DMS 273 treated with DMSO at 0.1 percent for 48 hours (cell line): ENCODE results near the gene CYB561D1.

ENCODE experiments used
- DNase-seq: peaks from one replicate; lab custom pipeline; 2025; lab: John Stamatoyannopoulos, UW

CYB561D1 gene

DNA sequence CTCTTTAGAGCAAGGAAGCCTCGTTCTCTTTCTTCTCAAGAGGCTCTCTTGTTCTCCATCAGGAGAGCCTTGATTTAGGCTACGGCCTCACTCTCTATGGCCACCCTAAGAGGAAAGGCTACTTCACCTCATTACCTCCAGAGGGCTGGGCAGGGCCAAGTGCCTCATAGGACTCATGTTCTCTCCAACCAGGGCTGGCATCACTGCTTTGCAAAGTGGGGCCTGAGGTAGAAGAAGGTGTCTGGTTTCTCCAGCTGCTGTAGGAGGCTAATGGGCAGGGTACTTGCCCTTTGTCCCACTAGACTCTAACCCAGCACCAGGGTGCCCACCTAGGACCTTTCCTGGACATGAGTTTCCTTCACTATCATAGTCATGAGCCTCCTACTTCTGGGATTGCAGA is 12.2 kb upstream of the CYB561D1 start:
- no peak for DNase-seq

DNA sequence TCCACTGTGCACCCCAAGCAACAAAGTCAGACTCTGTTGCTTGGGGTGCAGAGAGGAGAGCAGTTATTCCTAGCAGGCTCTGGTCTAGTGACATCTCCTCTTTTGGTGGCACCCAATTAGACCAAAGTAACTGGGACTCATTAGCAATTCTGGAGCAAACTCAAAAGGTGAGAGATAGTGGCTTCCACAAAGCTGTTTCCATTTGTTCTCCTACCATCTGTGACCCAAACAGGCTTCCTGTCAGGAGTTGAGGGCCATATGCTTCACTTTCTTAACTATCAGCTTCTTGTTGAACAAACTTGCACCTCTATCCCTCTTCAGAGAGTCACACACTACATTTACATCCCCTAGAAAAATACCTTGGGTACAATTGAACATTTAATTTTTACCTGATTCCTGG is 11.7 kb upstream of the CYB561D1 start:
- peak; percentile 32 for DNase-seq

DNA sequence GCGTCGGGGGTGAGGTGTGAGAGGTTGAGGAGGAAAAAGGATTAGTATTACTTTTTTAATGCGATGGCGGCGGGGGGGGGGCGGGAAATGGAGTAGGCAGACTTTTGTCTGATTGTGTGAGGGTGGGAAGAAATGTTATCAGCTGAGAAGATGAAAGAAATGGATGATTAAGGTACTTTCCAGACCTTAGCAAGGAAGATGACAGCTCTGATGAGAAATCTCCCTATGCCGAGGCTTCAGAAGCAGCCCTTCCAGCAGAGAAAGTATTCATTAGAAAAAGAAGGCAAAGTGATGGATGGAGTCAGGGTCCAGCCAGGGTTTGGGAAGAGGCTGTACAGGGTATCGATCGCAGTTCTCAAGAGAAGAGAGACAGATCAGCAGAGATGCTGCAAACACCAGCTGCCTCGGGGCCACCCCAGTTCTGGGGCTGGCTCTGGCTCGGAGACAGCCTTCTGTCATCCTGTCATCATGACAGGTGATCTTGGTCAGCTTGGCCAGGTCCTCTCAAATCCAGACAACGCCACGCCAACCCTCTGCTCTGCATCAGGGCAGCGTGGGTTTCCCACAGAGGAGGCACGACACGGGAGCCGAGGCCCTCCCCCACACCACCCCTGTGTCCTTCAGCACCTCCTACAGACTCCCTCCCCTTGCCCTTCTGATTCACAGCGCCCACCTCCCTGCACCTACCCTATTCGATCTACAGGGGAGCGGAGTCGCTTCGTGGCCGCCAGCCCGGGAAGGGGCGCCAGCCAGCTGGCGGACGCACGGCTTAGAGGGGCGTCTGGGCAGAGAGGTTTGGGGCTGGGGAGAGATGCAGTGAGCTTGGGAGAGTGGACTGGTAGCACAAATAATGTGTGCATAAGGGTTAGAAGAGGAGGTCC is 10.9 kb upstream of the CYB561D1 start:
- no peak for DNase-seq

GRCh38 chr1:109483672-109484518 is 10.0 kb upstream of the CYB561D1 start, which contains the start of gene ATXN7L2:
ATXN7L2 (plus strand) TSS chr1:109483905; CDS start chr1:109483954, 49 bp downstream.
- DNase-seq: peak; percentile 85

GRCh38 chr1:109484519-109484975 is 9.3 kb upstream of the CYB561D1 start:
- no peak for DNase-seq

- DNase-seq: no peak
Measured at GRCh38 chr1:109485001-109485400, 8.9 kb upstream of the CYB561D1 start.

GRCh38 chr1:109487261-109487660 is 6.6 kb upstream of the CYB561D1 start:
- DNase-seq: no peak

GRCh38 chr1:109488201-109488600 is 5.7 kb upstream of the CYB561D1 start:
- DNase-seq: no peak

DNA sequence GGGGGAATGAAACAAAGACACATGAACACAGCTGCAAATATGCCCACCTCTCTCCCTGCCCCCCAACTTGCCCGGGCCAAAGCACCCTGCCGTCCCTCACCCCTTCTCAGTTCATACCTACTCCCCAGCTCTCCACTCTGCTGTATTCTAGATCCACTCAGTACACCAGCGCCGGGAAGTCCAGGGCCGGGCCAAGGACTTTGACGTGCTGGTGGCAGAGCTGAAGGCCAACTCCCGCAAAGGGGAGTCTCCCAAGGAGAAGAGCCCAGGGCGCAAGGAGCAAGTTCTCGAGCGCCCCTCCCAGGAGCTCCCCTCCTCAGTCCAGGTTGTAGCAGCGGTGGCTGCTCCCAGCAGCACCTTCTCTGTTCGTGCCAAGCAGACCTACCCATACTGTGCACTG is 5.2 kb upstream of the CYB561D1 start:
- no peak for DNase-seq

- peak; percentile 26 for DNase-seq
Measured at GRCh38 chr1:109490029-109490933, 3.6 kb upstream of the CYB561D1 start.

GRCh38 chr1:109490934-109491302 is 3.0 kb upstream of the CYB561D1 start:
- DNase-seq: no peak

DNA sequence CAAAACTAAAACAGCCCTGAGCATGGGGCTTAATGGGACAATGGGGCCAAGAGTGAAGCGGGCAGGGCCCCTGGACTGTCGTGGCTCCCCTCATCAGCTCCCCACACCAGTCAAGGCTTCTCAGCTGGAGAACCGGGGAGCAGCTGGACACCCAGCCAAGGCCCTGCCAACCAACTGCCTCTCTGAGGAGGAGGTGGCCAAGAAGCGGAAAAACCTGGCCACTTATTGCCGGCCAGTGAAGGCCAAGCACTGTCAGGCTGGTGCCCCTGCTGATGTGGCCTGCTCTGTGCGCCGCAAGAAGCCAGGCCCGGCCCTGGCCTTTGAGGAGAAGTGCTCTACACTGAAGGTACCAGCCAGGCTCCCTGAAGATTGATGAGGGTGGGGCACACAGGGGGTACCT is 2.5 kb upstream of the CYB561D1 start:
- no peak for DNase-seq

GRCh38 chr1:109492779-109493178 is 1.1 kb upstream of the CYB561D1 start:
- no peak for DNase-seq

DNA sequence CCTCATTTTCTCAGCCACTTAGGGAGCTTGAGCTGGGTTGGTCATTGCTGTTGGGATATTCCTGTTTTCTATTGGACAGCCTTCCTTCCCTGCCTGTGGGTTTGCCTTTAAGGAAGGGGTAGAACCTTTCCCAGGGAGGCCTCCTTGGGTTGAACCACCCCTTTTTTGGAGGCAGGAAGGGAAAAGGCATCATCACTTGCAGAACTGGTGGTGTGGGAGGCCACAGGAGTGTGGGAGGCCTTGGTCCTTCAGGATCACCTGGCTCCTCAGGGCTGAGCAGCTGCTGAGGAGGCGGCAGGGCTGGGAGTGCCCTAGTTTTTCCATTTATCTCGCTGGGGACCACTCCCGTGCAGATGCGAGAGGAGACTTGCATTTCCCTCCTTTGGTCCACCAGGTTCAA is 667 bp upstream of the CYB561D1 start:
- DNase-seq: no peak

DNA sequence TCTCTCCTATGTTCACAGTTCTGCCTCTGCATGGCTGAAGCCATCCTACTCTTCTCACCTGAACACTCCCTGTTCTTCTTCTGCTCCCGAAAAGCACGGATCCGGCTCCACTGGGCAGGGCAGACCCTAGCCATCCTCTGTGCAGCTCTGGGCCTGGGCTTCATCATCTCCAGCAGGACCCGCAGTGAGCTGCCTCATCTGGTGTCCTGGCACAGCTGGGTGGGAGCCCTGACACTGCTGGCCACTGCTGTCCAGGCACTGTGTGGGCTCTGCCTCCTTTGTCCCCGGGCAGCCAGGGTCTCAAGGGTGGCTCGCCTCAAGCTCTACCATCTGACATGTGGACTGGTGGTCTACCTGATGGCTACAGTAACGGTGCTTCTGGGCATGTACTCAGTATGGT is 1.8 kb downstream of the CYB561D1 start:
- DNase-seq: no peak

DNA sequence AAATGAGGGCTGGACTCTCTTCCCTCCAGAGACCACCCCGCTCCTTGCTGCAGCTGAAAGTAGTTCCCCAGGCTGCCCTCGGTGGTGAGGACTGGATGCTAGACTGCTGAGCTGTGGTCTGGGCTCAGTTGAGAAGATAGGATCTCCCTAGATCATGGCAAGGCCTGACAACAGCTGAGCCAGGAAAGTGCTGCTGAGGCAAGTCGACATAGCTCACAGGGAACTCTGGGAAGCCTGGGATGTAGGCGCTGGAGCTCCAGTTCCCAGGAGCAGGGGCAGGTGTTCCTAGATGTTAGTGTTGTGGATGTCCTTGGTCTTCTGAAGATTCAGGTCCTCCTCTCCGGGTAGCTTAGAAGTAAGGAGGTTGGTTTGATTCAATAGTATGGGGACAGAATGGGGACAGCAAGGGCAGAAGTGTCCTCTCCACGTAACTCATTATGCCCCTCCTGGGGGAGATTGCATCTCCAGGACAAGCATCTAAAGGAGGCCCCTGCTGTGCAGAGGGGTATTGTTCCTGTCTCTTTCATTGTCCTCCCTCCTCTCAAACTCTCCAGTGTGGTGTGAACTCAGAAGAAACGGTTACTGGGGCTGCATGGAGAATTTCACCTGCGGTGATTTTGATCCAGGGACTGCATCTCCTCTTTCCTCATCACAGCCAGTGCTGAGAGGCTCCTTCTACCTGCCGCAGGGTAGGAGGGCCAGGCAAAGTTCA is 3.7 kb downstream of the CYB561D1 start:
- no peak for DNase-seq

- DNase-seq: peak; percentile 82
Measured at GRCh38 chr1:109498161-109498801, 4.4 kb downstream of the CYB561D1 start.

GRCh38 chr1:109499081-109499480 is 5.2 kb downstream of the CYB561D1 start:
- DNase-seq: no peak

DNA sequence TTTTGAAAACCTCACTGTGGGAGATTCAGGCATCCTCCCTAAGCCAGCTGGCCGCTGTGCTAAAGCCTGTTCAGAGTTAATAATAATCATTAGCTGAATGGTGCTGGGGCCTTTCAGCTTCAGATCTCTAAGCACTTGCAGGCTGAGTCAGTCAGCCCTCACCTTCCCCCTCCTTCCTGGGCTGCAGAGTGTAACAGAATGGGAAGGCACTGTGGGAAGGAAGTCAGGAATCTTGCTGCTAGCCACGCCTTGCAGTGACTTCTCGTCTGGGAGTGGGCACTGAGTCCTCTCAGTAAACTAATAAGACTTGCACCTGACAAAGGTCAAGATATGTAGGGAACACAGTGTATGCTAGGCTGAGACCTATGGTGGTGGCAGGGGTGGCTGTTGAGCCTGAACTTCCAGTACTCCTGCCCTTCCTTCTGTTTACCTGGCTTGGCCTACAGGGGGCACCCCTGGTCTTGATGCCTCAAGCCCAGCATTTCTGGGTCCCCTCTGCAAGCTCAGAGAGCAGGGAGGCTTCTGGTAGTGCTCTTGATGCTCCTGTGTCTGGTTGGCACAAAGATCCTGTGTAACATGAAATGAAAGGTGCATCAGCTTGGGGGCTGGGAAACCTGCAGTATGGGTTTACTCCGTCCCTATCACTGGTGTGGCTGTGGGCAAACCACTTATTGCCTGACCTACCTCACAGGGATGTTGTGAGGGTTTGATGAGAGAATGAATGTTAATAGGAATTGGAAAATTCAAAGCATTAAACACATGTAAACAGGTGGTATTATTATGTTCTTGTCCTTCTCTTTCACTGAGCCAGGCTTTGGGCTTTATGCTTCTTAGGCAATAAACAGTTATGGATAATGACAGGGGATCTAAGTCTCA is 6.0 kb downstream of the CYB561D1 start:
- DNase-seq: peak; percentile 9

DNA sequence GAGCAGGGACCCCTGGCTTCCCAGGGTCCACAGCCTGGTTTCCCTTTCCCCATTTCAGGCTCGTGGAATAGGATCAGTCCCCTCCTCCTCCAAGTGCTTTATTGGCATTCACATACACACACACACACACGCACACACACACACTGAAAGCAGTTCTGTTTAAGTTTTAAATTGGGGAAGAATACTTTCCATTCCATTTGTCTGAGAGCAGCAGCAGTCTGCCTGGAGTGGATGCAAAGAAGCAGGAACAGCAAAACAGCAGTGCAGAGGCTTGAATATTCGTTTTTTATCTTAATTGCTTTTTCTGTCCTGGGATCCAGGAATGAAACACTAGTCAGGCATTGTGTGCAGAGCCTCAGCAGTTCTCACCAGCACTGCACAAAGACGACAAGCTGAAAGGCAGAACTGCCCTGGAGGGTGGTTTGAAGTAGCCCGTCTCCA is 7.1 kb downstream of the CYB561D1 start:
- no peak for DNase-seq
